ENCODE results near the gene SORT1.
"Not testable (repeated sequence)": the region's sequence is repeated elsewhere in the genome, so short reads cannot be mapped to it uniquely, and the experiment has no call there.

SORT1 gene

DNA sequence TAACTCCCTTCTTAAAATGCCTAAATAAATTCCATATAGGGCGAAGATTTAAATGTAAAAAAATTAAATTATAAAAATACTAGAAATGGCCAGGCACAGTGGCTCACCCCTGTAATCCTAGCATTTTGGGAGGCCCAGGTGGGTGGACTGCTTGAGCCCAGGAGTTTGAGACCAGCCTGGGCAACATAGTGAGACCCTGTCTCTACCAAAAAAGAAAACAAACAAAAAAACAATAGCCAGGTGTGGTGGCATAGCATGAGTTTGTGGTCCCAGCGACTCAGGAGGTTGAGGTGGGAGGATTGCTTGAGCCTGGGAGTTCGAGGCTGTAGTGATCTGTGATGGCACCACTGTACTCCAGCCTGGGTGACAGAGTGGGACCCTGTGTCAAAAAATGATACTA is 17.8 kb downstream of the SORT1 start:
- no peak for DNase-seq (ENCODE audit: low read depth, low spot score)

GRCh38 chr1:109379422-109379821 is 18.3 kb downstream of the SORT1 start:
- no peak for DNase-seq (ENCODE audit: low read depth, low spot score)

- DNase-seq (ENCODE audit: low read depth, low spot score), result no peak
These were observed 20.0 kb downstream of the SORT1 start for GRCh38 chr1:109377698-109378097.

- DNase-seq (ENCODE audit: low read depth, low spot score), result not testable (repeated sequence)
These were observed 24.0 kb downstream of the SORT1 start for GRCh38 chr1:109373696-109374095.

- no peak for DNase-seq (ENCODE audit: low read depth, low spot score)
These were observed 24.6 kb downstream of the SORT1 start for GRCh38 chr1:109373126-109373525.

- DNase-seq (ENCODE audit: low read depth, low spot score), result no peak
These were observed 25.4 kb downstream of the SORT1 start for GRCh38 chr1:109372281-109372680.

DNA sequence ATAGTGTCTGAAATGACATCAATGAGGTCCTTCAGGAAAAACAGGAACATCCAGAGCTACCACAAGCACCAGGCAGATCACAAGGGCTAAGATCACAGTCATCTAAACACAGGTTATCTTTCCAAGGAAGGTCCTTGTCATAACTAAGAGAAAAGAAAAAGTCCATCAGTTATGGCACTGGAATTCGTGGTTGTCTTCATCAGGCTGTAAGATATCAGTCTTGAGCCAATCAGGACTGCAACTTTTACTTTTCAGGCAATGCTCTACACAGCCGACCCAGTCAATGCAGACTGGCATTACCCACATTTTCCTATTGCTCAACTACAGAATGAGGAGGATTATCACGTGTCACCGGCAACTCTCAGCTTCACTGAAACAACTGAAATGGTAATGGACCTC is 26.4 kb downstream of the SORT1 start:
- no peak for DNase-seq (ENCODE audit: low read depth, low spot score)

DNA sequence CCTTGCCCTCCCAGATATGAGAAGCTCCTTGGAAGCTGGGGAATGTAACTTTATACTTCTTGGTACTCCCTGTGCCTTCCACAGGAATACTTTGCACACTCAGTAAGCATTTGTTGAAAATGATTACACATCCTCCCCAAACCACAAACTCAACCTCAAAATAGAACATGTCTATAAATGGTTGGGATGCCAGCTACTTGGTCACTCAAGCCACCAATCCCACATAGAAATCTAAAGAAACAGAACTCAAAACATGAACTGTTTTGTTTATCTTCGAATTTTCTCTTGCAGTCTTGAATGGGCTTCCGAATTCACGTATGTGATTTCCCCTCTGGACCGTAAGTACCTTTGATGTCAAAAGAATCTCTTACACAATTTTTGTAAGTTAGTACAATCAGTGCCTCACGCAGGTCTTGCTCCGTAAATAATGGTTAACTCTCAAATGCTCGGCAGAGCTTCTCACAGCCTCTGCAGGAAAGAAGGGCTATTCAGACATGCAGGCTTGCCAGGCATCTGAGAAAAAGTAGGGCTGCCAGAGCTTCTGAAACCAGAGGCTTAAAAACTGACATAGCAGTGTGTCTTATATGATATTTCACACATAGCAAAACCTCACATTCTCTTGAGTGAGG is 26.9 kb downstream of the SORT1 start:
- DNase-seq (ENCODE audit: low read depth, low spot score), result no peak

GRCh38 chr1:109369167-109369746 is 28.5 kb downstream of the SORT1 start:
- DNase-seq (ENCODE audit: low read depth, low spot score), result no peak

DNA sequence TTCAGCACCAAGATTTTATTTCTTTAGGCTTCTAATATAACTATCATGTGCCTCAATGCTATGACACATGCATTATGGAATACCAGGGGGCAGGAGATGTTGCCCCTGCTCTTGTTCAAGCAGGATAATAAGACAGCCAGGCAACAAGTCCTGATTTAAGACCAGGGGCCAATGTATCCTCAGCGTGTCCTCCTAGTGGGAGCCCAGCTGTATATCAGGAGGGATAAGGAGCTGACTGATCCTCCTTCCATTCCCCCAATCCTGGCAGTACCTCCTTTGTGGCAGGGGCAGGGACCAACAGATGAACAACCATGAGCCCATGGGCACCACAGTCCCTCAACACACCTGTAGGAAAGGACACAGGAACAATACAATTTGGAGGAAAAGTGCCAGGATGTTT is 29.3 kb downstream of the SORT1 start:
- DNase-seq (ENCODE audit: low read depth, low spot score), result no peak

DNA sequence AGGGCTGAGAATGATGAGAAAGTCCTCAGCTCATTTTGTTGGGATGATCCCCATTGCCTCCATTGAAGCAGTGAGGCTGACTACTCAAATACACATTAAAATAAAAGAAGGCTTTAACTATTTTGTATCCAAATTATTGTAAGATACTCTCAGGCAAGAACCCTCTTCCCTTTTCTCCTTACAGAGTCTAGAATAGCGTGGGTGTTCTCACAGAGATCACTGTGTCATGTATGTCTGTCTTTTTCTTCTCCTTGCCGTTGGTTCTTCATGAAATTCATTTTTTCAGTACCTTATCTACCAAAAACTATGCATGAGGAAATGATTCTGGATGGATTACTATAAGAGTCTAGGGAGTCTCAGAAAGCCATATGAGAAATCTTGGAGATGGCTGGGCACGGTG is 30.1 kb downstream of the SORT1 start:
- DNase-seq (ENCODE audit: low read depth, low spot score), result no peak

GRCh38 chr1:109365642-109366204 is 32.0 kb downstream of the SORT1 start:
- DNase-seq (ENCODE audit: low read depth, low spot score), result no peak

DNA sequence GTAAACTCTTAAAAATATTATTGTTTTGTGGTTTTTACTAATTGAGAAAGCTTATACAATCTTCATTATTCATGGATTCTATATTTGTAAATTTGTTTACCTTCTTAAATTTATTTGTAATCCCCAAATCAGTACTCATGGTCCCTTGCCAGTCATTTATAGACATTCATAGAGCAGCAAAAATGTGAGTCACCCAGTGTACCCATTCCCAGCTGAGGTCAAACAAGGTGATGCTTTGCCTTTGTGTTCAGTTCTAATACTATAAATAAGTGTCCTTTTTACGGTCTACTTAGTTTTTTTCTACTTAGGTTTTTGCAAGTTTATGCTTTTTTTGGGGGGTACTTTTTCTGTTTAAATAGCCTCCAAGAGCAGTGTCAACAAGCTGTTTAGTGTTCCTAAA is 36.1 kb downstream of the SORT1 start:
- no peak for DNase-seq (ENCODE audit: low read depth, low spot score)

GRCh38 chr1:109361069-109361468 is 36.6 kb downstream of the SORT1 start:
- no peak for DNase-seq (ENCODE audit: low read depth, low spot score)

DNA sequence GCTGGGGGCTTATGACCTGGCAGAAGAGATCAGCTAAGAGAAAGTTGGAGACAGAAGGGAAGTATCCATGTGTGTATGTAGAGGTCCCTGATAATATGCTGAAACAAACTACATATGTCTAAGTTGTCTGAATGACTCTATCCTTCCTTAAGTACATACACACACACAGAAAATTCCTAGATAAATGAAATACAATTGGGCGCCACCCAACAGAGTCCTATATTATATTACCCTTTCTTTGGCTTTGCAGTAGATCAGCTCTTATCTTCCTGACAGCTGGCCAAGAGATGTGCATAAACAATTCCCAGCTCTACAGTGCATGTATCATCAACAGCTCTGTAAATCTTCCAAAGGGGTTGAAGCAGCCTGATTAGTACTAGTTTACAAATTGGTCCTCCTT is 40.1 kb downstream of the SORT1 start:
- no peak for DNase-seq (ENCODE audit: low read depth, low spot score)

DNA sequence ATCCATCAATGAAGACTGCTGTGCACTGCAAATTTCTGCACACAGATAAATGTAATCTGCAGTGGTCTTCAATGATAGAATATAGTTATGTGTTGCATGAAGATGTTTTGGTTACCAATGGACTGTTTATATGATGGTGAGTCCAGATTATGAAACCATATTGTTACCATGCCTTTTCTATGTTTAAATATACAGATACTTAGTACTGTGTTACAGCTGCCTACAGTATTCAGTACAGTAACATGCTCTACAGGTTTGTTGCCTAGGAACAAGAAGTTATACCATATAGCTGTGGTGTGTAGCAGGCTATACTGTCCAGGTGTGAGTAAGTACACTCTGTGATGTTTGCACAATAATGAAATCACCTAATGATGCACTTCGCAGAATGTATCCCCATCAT is 40.8 kb downstream of the SORT1 start:
- no peak for DNase-seq (ENCODE audit: low read depth, low spot score)

DNA sequence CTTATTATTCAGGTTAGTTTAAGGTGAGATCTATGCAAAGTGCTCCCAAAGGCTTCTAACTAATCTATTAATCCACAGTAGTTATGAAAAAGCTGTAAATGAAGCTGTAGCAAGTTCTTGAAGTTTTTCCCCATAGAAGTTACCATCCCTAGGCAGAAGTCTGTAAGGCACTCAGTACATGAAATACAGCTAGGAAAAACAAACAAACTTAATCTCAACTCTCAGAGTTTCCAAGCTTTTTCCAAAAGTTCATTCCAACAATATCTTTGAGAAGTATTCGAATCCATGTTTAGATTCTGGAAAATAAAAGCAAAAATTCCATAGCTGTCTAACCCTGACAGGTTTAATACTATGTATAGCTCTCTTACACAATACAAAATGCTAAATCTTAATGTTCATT is 41.2 kb downstream of the SORT1 start:
- DNase-seq (ENCODE audit: low read depth, low spot score), result no peak

DNA sequence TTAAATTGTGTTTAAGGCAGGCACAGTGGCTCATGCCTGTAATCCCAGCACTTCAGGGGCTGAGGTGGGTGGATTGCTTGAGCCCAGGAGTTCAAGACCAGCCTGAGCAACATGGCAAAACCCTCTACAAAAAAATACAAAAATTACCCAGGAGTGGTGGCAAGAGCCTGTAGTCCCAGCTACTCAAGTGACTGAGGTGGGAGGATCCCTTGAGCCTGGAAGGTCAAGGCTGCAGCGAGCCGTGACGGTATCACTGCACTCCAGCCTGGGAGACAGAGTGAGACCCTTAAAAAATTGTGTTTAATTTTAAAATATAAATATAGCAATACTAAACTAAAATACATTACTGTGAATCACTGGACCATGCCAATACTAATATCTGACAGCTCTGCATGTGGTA is 42.8 kb downstream of the SORT1 start:
- DNase-seq (ENCODE audit: low read depth, low spot score), result no peak

GRCh38 chr1:109351457-109351856 is 46.3 kb downstream of the SORT1 start:
- DNase-seq (ENCODE audit: low read depth, low spot score), result no peak

DNA sequence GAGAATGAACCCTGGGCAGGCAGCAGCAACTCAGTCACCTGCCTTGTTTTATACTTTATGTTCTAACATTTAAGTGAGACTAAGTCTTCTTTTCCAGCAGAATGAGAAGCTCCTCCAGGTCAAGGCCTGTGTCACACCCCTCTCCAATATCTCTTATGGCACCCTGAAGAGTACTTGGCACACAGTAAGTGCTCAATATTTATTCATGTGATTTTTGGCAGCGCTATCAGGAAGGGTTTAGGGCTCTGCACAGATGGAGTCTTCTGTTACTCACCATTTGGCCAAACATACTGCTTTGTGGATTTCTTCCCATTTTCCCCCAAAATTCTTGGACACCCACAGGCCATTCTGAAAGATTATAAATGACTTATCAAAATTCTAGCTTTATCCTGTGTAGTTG is 47.1 kb downstream of the SORT1 start:
- DNase-seq (ENCODE audit: low read depth, low spot score), result no peak

DNA sequence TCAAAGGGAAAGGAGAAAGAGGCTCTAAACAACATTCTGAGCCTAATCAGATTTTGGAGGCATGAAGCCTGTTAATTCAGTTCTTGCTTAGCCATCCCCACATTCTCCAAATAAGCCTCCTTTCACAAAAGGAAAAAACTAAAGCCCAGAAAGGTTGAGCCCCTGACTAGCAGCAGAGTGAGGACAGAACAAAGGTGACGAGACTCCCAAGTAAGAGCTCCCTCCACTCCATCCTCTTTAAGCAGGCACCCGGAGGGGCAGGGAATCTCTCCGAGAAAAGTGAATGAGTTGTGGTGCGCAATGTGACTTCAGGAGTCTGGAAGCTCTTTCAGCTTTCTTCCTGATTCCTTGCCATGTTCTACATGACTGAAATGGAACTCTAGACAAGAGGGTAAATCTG is 47.5 kb downstream of the SORT1 start:
- no peak for DNase-seq (ENCODE audit: low read depth, low spot score)

DNA sequence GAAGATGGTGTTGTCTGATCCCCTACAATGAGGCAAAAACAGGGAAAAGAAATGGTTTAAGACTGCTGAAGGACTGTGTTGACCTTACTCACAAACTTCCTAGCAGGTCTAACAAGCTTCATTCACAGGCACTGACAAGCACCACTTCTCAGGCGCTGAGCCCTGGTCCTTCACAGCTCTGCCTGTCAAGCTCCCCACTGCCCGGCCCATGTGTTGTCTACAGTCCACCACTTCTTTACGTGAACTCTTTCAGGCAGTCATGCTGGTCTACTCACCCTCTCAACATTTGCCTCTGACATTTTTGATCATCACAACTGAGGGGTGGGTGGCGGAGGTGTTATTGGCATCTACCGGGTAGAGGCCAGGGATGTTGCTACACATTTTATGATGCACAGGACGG is 50.2 kb downstream of the SORT1 start:
- no peak for DNase-seq (ENCODE audit: low read depth, low spot score)
